GM18909 (cell line): ENCODE measurements around the gene EVC.

Source experiments
- ATAC-seq: cut with Tn5 transposase; IDR thresholded peaks from one replicate; pipeline ENCODE4 v1.9.1; 2021; ENCODE audit warnings: mild to moderate bottlenecking; ENCODE audit not compliant: unreplicated experiment, poor library complexity

EVC gene

DNA sequence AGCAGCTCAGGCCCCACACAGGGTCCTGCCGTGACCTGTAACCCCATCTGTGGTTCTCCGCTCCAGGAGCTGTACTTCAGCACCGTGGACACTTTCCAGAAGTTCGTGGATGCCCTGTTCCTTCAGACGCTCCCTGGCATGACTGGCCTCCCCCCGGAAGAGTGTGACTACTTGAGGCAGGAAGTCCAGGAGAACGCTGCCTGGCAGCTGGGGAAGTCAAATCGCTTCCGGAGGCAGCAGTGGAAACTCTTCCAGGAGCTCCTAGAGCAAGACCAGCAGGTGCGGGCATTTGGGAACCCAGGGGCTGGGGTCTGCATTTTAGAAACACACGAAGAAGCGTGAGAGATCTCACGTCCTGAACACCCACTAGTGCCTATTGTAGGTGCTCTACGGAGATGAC, 72.5 kb downstream of the EVC start:
- ATAC-seq, result no peak

DNA sequence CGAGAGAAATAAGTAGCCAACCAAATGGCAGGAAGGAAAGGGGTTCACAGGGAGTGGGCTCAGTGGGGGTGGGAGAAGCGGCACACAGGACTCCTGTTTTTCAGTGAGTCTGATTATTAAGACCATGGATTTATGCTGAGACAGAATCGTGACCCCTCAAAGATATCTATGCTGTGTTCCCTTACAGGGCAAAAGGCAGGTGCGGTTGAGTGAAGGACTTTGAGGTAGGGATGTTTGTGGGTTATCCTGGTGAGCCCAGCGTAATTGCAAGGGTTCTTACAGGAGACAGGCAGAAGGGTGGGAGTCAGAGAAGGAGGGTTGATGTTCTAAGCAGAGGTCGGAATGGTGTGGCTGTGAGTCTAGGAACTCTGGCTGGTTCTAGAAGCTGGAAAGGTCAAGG, 73.0 kb downstream of the EVC start:
- no peak for ATAC-seq

- no peak for ATAC-seq
Observed at GRCh38 chr4:5784960-5785611, 74.1 kb downstream of the EVC start.

DNA sequence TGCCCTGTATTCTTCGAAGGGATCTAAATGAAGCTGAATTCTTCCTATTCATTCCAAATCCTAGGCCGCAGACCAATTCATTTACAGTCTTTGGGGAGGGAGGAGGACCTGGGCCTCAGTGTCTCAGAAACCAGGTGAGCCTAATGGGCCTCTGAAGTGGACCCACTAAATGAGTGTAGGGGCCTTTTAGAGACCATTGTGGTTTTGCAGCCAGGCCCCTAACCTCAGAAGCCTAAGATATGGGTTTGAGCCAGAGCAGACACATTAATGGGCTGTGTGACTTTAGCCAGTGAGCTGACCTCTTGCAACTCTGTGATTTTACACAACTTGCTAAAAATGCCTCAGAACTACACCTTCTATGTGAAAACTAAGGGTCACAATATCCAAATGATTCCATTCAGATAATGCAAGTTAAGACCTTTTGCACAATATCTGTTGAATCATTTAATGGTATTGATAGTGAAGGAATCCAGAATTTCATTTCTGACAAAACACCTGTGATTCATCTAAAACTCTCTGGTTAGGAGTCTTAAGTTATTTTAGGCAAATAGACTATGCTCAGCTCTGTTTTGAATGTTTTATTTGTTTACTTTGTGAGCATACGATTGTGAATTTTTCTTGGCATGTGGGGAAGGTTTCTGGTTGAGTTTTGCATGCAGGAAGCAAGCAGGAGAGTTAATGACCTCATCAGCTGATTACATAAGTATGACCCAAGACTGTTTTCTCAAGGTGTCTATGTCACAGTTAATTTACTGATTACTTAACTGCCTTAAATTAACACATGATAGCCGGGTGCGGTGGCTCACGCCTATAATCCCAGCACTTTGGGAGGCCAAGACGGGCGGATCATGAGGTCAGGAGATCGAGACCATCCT, 75.0 kb downstream of the EVC start:
- ATAC-seq, result no peak

- ATAC-seq, result no peak
Observed at GRCh38 chr4:5787311-5787710, 76.3 kb downstream of the EVC start.

DNA sequence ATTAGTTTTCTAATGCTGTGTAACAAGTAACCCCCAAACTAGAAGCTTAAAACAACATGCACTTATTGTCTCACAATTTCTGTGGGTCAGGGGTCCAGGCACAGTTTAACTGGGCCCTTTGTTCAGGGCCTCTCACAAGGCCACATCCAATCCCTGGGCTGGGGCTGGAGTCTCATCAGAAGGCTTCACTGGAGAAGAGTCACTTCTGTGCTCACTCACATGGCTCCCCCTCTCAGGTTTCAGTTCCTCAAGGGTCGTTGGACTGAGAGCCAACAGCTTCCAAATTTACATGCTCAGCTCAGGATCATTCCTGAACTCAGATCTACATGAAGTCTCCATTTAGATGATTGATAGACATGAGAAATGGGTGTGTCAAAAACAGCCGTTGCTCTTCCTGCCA, 77.1 kb downstream of the EVC start:
- ATAC-seq, result no peak

DNA sequence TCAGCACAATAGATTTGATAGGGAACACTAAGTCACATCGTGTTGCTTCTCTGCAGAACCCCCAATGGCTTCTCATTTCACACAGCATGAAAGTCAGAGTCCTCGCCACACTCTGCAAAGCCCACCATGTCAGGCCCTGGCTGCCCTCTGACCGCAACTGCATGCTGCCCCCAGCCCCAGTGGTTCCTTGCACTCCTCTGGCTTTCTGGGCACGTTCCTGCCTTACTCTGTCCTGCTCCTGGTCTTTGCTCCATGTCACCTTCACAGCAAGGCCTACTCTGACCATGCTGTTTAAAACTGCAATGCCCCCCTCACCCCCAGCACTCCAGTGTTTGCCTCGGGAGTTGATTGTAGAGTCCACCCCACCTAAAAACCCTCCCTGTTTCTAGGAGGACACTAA, 78.1 kb downstream of the EVC start:
- no peak for ATAC-seq

DNA sequence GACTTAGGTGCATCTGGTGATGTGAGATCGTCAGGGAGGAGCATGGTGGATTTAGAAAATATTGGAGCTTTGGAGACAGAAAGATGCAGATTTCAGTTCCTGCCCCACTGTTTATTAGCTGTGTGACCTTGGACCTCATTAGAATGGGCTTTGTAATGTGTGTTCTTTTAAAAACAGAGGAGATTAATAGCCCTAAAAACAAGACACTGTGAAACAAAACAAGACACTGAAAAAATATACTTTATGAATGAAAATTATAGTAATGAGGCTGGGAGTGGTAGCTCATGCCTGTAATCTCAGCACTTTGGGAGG, 79.5 kb downstream of the EVC start:
- no peak for ATAC-seq

DNA sequence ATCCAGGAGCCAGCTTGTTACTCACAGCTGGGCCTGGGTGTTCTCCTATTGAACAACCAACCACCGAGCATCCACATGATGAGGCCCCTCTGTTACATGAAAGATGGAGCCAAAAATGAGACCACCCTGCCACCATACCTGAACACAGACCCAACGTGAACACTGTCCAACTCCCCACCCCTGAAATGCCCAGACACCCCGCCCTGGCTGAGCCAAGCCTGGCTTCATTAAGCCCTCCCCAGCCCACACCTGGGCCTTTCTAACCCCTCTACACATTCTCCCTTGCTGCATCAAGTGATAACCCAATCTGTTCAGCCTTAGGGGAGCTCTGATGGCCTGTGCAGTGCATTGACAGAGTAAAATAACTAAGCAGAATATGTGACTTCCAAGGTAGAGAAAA, 80.7 kb downstream of the EVC start:
- ATAC-seq, result no peak

DNA sequence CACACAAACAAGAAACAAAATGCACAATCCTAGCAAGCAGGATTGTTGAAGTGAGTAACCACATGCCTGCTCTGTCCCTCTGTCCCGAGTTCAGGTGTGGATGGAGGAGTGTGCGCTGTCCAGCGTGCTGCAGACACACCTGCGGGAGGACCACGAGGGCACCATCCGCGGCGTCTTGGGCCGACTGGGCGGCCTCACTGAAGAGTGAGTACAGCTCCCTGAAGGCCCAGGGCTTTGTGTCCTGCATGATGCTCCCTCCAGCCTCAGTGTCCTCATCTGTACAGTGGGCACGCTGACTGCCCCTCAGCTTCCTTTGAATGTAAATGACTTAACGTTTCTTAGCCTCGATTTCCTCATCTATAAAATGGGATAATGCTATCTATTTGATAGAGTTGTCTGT, 82.5 kb downstream of the EVC start:
- ATAC-seq, result no peak

GRCh38 chr4:5795580-5795979, 84.6 kb downstream of the EVC start:
- ATAC-seq, result no peak

DNA sequence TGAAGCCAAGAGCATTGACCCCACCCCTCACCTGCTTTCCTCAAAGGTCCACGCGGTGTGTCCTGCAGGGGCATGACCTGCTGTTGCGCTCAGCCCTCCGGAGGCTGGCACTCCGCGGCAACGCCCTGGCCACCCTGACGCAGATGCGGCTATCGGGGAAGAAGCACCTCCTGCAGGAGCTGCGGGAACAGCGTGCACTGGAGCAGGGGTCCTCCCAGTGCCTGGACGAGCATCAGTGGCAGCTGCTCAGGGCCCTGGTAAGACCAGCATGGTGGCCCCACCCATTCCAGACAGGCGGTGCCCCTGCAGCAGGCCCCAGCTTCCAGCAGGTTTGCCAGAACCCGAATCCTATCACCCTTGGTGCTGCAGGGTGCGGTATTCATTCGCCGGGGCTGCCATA, 86.0 kb downstream of the EVC start:
- ATAC-seq, result no peak

DNA sequence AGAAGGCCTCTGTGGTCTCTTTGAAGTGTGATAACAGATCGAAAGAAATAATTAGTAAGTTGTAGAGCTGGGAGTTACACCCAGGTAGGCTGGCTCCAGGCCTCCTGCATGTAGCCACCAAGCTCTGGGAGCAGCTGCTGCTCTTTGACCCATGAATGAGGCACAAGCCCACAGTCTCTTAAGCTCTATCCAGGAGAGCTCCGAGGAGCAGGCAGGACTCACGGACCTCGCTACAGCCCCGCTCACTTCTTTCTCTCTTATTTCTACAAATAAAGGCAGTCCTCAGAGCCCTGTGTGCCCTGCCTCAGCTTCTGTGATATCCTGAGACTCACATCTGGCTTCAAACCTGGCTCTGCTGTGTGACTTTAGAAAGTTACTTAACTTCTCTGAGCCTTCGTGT, 86.9 kb downstream of the EVC start:
- ATAC-seq, result no peak

GRCh38 chr4:5798462-5798861, 87.5 kb downstream of the EVC start:
- ATAC-seq, result no peak

DNA sequence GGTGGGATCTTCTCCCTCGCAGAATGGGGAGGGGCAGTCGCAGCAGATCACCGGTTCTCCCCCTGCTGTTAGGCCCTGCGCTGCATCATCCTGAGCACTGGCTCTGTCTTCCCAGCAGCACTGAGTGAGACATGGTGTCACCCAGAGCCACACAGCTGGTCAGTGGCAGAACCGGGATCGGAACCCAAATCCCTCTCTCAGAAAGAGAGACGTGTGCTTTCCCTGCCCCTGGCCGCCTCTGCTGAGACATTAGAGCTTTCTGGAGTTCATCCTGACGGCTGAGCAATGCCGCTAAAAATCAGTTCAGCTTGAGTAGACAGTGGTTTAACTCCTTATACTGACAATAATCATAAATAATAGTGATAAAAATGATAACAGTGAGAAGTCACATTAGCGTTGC, 87.9 kb downstream of the EVC start:
- ATAC-seq, result no peak

GRCh38 chr4:5799406-5799805, 88.4 kb downstream of the EVC start:
- ATAC-seq, result no peak

GRCh38 chr4:5800496-5800895, 89.5 kb downstream of the EVC start:
- no peak for ATAC-seq

GRCh38 chr4:5801696-5802095, 90.7 kb downstream of the EVC start:
- no peak for ATAC-seq

DNA sequence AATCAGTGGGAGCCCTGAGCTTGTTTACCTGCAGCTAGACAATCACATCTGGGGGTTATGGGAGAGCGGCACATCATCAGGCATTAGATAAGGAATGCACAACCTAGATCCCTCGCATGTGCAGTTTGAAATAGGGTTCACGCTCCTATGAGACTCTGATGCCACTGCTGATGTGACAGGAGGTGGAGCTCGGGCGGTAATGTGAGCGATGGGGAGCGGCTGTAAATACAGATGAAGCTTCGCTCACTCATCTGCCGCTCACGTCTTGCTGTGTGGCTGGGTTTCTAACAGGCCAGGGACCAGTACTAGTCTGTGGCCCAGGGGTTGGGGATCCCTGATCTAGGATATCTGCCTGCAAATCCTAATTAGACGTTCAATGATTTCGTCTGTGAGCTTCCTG, 91.6 kb downstream of the EVC start:
- ATAC-seq, result no peak

DNA sequence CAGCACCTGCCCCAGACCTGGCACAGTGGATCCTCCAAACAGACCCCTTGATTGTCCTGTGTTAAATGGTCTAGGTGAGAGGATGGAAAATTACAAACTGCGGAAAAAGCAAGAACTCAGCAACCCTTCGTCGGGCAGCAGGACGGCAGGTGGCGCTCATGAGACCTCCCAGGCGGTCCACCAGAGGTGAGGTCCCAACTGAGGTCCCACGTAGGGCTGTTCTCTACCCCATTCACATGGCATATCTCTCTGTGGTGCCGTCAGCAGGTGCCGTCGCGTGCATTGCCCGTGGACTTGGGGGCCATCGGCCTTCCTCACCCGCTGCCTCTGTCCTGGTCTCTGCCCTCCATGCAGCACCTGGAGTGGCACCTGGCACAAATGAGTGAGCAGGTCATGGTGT, 93.7 kb downstream of the EVC start:
- ATAC-seq, result no peak

DNA sequence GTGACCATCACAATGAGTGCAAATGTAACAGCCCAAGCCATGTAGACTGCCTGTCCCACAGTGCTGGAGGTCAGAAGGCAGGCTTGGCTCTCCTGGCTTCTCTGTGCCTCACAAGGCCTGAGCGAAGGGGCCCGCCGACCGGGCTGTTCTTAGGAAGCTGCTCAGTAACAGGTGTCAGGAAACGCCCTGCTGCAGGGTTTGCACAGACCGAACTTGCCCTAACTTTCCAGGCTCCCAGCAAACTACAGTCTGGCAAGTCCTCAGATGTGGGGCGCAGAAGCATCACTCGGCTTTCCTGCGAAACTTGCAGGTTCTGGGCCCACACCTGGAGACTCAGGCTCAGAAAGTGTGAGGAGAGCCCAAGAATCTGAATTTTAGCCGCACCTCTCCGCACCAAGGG, 94.3 kb downstream of the EVC start:
- no peak for ATAC-seq

DNA sequence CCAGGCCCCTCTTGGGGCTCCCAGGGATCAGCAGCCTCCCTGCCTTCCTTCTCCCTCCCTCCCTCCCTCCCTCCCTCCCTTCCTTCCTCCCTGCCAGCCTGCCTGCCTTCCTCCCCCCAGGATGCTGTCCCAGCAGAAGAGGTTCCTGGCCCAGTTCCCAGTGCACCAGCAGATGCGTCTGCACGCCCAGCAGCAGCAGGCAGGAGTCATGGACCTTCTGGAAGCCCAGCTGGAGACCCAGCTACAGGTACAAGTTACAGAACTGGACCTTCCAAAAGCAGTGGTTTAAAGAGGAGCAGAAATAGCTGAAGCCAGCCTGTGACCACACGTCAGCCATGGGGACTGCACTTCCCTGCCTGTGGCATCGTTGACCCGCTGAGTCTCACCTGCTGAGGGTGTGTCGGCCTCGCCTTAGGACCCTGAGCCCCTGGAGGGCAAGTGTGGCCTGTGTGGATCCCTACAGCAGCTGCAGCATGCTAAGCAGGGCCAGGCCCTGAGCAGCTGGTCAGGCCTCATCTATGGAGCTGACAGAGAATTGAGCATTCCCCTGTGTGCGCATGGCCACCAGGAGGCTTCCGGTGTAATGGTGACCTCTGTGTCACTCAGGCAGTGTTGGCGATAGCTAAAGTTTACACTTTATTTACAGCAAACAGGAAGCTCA, 97.2 kb downstream of the EVC start:
- ATAC-seq, result no peak
